Nephron (organoid): ENCODE measurements around the gene E2F3.

Experiments
- H3K27ac Mint-ChIP-seq, 3 experiments: 2 replicates each; pipeline ENCODE4 v1.8.0; 2020; ENCODE audit warnings: mixed read lengths in 3 of 3, mild to moderate bottlenecking in 2 of 3, moderate library complexity in 1 of 3
- H3K27me3 Mint-ChIP-seq: 2 replicates; pipeline ENCODE4 v1.8.0; 2021; ENCODE audit warnings: low read depth, mild to moderate bottlenecking, moderate library complexity, mixed read lengths
- H3K36me3 Mint-ChIP-seq: 2 replicates; pipeline ENCODE4 v1.8.0; 2020; ENCODE audit warnings: low read depth, mixed read lengths
- H3K4me1 Mint-ChIP-seq: 2 replicates; pipeline ENCODE4 v1.8.0; 2020; ENCODE audit warnings: mixed read lengths
- H3K4me3 Mint-ChIP-seq, 3 experiments: 2 replicates each; pipeline ENCODE4 v1.8.0; 2020; ENCODE audit warnings: mild to moderate bottlenecking in 3 of 3, mixed read lengths in 3 of 3, moderate library complexity in 2 of 3
- H3K9me3 Mint-ChIP-seq: 2 replicates; pipeline ENCODE4 v1.8.0; 2020; ENCODE audit warnings: mixed read lengths
- TF ChIP-seq, protein P1 (sequence below), 3 experiments: fragments of 200-600 bp; sonication (generic); IDR thresholded peaks; one replicate each; pipeline ENCODE4 v1.5.0; 2021; ENCODE audit warnings: antibody characterized with exemption in 3 of 3; ENCODE audit not compliant: unreplicated experiment in 3 of 3

The E2F3 gene

DNA sequence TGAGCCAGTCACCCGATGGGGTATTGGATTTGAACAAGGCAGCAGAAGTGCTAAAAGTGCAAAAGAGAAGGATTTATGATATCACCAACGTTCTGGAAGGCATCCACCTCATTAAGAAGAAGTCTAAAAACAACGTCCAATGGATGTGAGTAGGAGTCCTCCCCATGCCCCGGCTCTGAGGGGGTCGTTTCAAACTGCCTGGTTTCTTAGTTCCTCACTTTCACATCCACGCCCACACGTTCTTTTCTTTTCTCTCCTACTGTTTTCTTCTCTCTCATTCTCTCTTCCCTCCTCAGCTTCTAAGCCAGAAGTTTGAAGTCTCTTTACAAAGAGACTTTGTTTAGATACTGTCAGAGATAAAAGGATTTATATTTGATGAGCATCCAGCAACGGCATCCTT, 79.6 kb downstream of the E2F3 start:
- Mint-ChIP-seq H3K4me1 (no peaks in the 10 kb centered on the region), H3K27me3 (no peaks in the 10 kb centered on the region), H3K4me3 (no peak overlapping the region), H3K36me3 (peaks cover 67% of the 10 kb centered on the region), H3K9me3 (no peaks in the 10 kb centered on the region), H3K27ac (no peak overlapping the region)
- TF ChIP-seq, protein P1, sequence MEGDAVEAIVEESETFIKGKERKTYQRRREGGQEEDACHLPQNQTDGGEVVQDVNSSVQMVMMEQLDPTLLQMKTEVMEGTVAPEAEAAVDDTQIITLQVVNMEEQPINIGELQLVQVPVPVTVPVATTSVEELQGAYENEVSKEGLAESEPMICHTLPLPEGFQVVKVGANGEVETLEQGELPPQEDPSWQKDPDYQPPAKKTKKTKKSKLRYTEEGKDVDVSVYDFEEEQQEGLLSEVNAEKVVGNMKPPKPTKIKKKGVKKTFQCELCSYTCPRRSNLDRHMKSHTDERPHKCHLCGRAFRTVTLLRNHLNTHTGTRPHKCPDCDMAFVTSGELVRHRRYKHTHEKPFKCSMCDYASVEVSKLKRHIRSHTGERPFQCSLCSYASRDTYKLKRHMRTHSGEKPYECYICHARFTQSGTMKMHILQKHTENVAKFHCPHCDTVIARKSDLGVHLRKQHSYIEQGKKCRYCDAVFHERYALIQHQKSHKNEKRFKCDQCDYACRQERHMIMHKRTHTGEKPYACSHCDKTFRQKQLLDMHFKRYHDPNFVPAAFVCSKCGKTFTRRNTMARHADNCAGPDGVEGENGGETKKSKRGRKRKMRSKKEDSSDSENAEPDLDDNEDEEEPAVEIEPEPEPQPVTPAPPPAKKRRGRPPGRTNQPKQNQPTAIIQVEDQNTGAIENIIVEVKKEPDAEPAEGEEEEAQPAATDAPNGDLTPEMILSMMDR (IDR thresholded peaks at IDR 0.05; ENCODE audit: unreplicated experiment in 3 of 3) = no peak

DNA sequence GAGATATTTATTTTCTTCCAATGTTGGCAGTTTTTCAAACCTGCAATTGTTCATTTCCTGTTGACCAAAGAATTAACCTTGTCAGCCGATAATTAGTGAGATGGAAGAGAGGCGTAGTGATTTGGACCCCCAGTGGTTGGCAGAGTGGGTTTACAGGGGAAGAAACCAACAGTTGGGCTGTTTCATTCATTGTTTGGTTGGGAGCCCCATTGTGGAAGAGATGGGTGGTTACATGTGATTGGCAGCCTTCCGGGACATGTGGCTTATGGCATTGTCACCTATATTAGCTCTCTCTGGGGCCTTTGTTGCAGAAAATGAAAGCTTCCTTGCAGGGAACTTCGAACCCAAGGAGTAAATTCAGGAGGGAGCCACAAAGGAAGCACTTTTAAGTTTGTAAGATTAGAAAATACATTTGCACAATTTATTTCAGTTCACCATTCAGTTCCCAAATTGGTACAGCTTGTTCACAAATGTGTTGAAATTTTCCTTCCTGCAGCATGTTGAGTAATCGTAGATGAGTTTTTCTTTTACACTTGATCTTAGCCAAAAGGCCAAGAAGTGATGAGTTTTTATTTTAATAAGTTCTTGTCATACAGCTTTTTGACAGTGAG, 82.3 kb downstream of the E2F3 start:
- Mint-ChIP-seq H3K4me3 (no peak overlapping the region), H3K27me3 (no peaks in the 10 kb centered on the region), H3K4me1 (no peaks in the 10 kb centered on the region), H3K9me3 (no peaks in the 10 kb centered on the region), H3K36me3 (peaks cover 88% of the 10 kb centered on the region), H3K27ac (no peak overlapping the region)
- TF ChIP-seq, protein P1 (IDR thresholded peaks at IDR 0.05; ENCODE audit: unreplicated experiment in 3 of 3) = no peak

DNA sequence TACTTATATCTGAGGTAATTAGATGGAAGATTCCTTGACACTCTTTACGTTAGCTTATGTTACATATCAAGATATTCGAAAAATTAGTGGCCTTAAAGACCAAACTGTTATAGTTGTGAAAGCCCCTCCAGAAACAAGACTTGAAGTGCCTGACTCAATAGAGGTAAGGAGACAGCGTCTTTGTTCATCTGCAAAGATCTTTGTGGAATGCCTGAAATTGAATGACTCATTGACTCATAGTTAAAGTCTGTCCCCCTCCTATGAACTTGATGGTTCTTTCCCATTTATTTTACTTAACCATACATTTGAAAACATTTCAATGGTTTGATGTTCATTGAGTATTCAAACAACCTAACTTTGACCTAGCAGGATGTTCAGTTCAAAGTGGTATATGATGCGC, 85.0 kb downstream of the E2F3 start:
- H3K27ac Mint-ChIP-seq = no peak overlapping the region
- TF ChIP-seq, protein P1 (IDR thresholded peaks at IDR 0.05; ENCODE audit: unreplicated experiment in 3 of 3) = no peak
- no peak overlapping the region for H3K4me3 Mint-ChIP-seq
- H3K27me3 Mint-ChIP-seq = no peaks in the 10 kb centered on the region
- no peaks in the 10 kb centered on the region for H3K9me3 Mint-ChIP-seq
- no peaks in the 10 kb centered on the region for H3K4me1 Mint-ChIP-seq
- H3K36me3 Mint-ChIP-seq = peaks cover 90% of the 10 kb centered on the region

DNA sequence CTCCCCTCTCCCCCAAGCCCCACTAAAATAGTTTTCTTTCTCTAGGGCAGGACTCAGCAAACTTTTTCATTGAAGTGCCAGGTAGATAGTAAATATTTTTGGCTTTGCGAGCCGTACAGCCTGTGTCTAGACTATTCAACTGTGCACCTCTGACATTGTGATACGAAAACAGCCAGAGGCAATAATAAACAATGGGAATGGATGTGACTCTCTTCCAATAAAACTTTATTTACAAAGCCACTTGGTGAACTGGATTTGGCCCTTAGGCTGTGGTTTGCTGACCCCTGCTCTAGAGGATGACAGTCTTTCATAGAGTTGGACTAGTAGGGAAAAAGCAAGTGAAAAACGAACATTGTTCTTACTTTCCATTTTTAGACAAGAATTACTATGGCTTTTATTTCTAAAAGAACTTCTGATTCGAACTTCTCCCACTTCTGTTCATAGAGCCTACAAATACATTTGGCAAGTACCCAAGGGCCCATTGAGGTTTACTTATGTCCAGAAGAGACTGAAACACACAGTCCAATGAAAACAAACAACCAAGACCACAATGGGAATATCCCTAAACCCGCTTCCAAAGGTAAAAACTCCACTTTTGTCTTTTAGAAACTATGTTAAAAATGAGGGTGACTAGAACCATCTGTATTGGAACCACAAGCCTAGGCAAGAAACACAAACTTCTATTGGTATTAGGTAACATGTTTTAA, 86.1 kb downstream of the E2F3 start:
- H3K9me3 Mint-ChIP-seq = no peaks in the 10 kb centered on the region
- H3K36me3 Mint-ChIP-seq = peaks cover 79% of the 10 kb centered on the region
- H3K27me3 Mint-ChIP-seq = no peaks in the 10 kb centered on the region
- no peak overlapping the region for H3K27ac Mint-ChIP-seq
- TF ChIP-seq, protein P1 (IDR thresholded peaks at IDR 0.05; ENCODE audit: unreplicated experiment in 3 of 3) = no peak
- no peaks in the 10 kb centered on the region for H3K4me1 Mint-ChIP-seq
- no peak overlapping the region for H3K4me3 Mint-ChIP-seq

DNA sequence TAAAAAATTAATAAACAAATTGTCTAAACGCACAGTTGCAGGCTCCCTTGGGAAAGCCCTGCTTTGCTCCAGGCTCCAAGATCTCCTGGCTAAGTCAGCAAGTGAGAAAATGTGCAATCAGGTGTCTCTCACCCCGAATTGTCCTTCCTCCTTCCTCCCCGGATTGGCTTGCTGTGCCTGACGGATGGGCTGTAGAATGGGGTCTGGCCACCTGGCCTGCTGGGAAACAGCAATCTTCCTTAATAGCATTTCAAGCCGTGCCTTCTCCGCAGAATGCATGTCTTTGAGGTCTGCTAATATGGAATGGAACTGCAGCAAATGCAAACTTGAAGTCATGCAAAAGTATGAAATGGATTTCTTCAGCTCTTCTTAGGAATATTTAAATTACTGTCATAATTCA, 88.9 kb downstream of the E2F3 start:
- Mint-ChIP-seq H3K4me3 (no peak overlapping the region), H3K9me3 (no peaks in the 10 kb centered on the region)

More for the DNA sequence above, 88.9 kb downstream of the E2F3 start:
- Mint-ChIP-seq H3K27ac (no peak overlapping the region), H3K36me3 (peaks cover 57% of the 10 kb centered on the region), H3K27me3 (no peaks in the 10 kb centered on the region), H3K4me1 (no peaks in the 10 kb centered on the region)
- TF ChIP-seq, protein P1 (IDR thresholded peaks at IDR 0.05; ENCODE audit: unreplicated experiment in 3 of 3) = no peak
